ENCODE measurements around the gene CDH4.

Gene CDH4

DNA sequence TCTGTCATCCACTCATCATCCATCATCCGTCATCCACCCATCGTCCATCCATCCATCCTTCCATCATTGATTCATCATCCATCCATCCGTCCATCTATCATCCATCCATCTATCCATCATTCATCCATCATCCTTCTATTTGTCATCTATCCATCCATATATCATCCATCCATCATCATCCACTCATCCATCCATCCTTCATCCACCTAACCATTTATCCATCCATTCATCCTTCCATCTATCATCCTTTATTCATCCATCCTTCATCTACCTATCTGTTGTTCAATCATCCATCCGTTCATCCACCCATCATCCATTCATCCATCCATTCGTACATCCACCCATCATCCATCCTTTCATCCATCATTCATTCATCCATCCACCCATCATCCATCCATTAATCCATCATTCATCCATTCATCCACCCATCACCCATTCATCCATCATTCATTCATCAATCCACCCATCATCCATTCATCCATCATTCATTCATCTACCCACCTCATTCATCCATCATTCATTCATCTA is 266.4 kb downstream of the CDH4 start:
- Histone ChIP-seq H3K36me3 (no peaks in the 10 kb centered on the region), H3K4me3 (ENCODE audit: low read depth in 1 of 2, low read length in 1 of 2) (no peak overlapping the region), H3K27me3 (no peaks in the 10 kb centered on the region), H3K9me3 (no peaks in the 10 kb centered on the region), H3K4me1 (ENCODE audit: control insufficient read depth in 1 of 2, insufficient read depth in 1 of 2, low read depth in 1 of 2, low read length in 1 of 2) (no peaks in the 10 kb centered on the region), H3K27ac (no peak overlapping the region)
- TF ChIP-seq, protein P1, sequence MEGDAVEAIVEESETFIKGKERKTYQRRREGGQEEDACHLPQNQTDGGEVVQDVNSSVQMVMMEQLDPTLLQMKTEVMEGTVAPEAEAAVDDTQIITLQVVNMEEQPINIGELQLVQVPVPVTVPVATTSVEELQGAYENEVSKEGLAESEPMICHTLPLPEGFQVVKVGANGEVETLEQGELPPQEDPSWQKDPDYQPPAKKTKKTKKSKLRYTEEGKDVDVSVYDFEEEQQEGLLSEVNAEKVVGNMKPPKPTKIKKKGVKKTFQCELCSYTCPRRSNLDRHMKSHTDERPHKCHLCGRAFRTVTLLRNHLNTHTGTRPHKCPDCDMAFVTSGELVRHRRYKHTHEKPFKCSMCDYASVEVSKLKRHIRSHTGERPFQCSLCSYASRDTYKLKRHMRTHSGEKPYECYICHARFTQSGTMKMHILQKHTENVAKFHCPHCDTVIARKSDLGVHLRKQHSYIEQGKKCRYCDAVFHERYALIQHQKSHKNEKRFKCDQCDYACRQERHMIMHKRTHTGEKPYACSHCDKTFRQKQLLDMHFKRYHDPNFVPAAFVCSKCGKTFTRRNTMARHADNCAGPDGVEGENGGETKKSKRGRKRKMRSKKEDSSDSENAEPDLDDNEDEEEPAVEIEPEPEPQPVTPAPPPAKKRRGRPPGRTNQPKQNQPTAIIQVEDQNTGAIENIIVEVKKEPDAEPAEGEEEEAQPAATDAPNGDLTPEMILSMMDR (IDR thresholded peaks at IDR 0.05): no peak

DNA sequence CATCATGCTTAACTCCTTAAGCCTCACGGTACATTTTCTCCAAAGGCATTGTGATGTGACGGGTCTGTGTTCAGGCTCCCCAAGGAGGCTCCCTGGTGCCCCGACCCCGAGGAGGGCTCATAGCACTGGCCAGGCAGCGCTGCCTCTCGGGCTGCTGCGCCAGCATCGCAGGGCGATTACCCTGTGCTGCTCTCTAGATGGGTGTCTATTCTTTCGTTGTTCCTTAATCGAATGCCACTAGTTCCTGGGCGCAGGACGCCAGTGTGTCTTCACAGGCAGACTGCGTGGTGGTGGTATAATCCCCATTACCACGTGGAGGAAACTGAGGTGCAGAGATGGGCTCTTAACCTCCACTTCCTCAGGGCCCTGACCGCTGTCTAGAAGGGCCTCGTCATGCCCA is 267.4 kb downstream of the CDH4 start:
- Histone ChIP-seq H3K4me1 (ENCODE audit: control insufficient read depth in 1 of 2, insufficient read depth in 1 of 2, low read depth in 1 of 2, low read length in 1 of 2) (no peaks in the 10 kb centered on the region), H3K4me3 (ENCODE audit: low read depth in 1 of 2, low read length in 1 of 2) (no peak overlapping the region), H3K27ac (no peak overlapping the region), H3K36me3 (no peaks in the 10 kb centered on the region), H3K9me3 (no peaks in the 10 kb centered on the region), H3K27me3 (no peaks in the 10 kb centered on the region)
- TF ChIP-seq, protein P1 (IDR thresholded peaks at IDR 0.05): no peak

DNA sequence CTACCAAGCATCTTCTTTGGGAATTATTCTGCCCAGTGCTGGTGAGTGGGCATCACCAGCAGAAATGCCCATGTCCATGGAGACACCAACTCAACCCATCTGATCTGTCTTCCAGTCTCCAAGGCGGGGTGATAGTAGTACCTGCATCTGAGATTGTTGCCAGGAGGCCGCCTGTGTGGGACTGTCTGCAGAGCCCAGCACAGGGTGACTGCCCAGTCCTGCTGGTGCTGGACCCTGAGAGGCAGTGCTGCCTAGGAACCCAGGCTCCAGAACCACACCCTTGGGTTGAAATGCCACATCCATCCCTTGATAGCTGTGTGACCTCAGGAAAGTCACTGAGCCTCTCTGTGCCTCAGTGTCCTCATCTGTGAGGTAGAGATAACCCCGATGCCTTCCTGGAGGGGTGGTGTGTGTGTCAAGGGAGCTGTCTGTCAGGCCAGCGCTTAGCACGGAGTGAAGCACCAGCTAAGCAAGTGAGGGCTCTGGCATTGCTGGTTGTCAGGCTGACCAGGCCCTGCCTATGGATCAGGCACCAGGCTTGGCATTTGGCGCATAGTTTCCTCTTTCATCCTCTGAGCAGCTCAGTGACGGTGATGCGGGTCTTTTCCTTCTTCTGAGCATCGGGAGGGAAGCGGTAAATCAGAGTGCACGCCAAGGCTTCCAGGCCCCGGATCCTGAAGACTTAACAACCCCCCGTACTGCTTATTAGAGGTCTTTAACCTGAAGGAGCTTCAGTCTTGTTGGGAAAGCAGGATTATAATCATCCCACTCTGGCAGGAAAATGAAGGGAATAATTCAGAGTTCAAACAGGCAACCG is 268.2 kb downstream of the CDH4 start:
- no peaks in the 10 kb centered on the region for H3K9me3 ChIP-seq
- no peak overlapping the region for H3K27ac ChIP-seq
- no peaks in the 10 kb centered on the region for H3K36me3 ChIP-seq
- H3K4me3 ChIP-seq (ENCODE audit: low read depth in 1 of 2, low read length in 1 of 2): no peak overlapping the region
- TF ChIP-seq, protein P1 (IDR thresholded peaks at IDR 0.05): no peak
- H3K27me3 ChIP-seq: no peaks in the 10 kb centered on the region
- H3K4me1 ChIP-seq (ENCODE audit: control insufficient read depth in 1 of 2, insufficient read depth in 1 of 2, low read depth in 1 of 2, low read length in 1 of 2): no peaks in the 10 kb centered on the region

DNA sequence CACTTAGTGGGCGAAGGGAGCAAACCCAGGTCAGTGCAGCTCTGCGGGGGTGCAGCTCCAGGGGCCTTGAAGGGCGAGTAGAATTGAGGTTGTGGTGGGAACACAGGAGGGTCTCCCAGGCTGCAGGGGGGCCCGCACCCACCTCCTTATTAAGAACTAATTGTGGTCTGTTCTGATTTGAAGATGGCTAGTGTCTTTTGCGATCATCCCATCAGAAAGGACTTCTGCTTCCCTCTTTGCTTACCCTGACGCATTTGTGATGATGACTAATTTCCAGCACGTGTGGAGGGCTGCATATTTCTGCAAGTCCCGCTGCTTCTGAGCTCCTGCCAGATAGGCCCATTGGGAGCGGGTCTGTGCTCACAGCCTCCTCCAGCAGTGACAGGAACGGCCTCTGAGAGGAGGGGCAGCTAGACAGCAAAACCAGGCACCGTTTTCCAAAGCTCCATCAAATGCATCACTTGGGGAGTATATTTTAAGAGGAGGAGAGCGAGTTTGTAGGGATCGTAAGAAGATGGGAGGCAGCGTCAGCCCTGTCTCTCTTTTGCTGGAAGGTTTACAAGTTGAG is 268.9 kb downstream of the CDH4 start:
- Histone ChIP-seq H3K27me3 (no peaks in the 10 kb centered on the region), H3K4me3 (ENCODE audit: low read depth in 1 of 2, low read length in 1 of 2) (no peak overlapping the region), H3K27ac (no peak overlapping the region), H3K36me3 (no peaks in the 10 kb centered on the region), H3K9me3 (no peaks in the 10 kb centered on the region), H3K4me1 (ENCODE audit: control insufficient read depth in 1 of 2, insufficient read depth in 1 of 2, low read depth in 1 of 2, low read length in 1 of 2) (no peaks in the 10 kb centered on the region)
- TF ChIP-seq, protein P1 (IDR thresholded peaks at IDR 0.05): no peak

DNA sequence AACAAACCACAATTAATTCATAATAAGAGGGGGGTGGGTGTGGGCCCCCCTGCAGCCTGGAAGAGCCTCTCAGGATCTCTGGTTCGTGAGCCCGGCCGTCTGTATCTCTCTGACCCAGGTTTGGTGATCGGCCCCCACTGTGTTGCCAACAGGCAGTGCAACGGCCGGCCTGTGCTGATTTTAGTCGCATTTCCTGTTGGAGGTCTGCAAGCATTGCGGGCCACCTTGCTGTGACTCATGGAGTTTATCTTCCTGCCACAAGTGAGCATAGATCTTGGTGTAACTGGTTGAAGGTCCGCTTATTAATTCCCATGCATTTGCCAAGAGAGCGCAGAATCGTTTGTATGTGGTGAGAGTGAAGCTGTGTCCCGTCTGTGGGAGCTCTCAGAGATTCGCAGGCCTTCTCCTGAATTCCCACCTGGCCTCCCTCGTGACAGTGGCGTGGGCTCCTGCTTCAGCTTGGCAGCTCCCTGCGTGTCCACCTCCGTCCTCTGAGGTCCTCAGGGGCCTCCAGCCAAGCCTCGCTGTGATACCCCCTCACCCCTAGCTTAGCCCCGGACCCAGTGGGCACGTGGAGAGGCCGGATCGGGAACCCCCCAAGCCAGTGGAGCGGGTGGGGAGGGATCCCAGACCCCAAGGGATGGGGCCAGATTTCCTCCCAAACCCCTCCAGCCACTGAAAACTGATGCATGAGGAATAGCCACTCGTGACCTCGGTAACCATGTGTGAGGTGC is 269.8 kb downstream of the CDH4 start:
- Histone ChIP-seq H3K4me1 (ENCODE audit: control insufficient read depth in 1 of 2, insufficient read depth in 1 of 2, low read depth in 1 of 2, low read length in 1 of 2) (no peaks in the 10 kb centered on the region), H3K27ac (no peak overlapping the region), H3K36me3 (no peaks in the 10 kb centered on the region), H3K9me3 (no peaks in the 10 kb centered on the region), H3K4me3 (ENCODE audit: low read depth in 1 of 2, low read length in 1 of 2) (no peak overlapping the region), H3K27me3 (no peaks in the 10 kb centered on the region)
- TF ChIP-seq, protein P1 (IDR thresholded peaks at IDR 0.05): no peak
